ENCODE results near the gene PPAN. TPM values are rescaled to one million over a fixed set of nuclear protein-coding genes. Genes with fewer than 3 reads are reported as not detected.

Gene PPAN
- total RNA-seq, 1 donor from 2014 or later, result 53.2 TPM

GRCh38 chr19:10159610-10160009 is 53.4 kb downstream of the PPAN start:
- Mint-ChIP-seq H3K27me3 (ENCODE audit: low read depth) (no peaks in the 10 kb centered on the region), H3K27ac (no peak overlapping the region)

More at GRCh38 chr19:10159610-10160009, 53.4 kb downstream of the PPAN start:
- TF ChIP-seq CTCF (IDR thresholded peaks at IDR 0.05; ENCODE audit: unreplicated experiment), result no peak
- Mint-ChIP-seq H3K4me3 (no peak overlapping the region), H3K36me3 (peaks cover 29% of the 10 kb centered on the region), H3K9me3 (no peaks in the 10 kb centered on the region), H3K4me1 (no peaks in the 10 kb centered on the region)
- no peak for DNase-seq (ENCODE audit: low spot score in 2 of 2, unreplicated experiment in 2 of 2)

Other genes with a start within 250 kb of the PPAN start
- gene OLFM2, start 169.8 kb upstream of the PPAN start, total RNA-seq, result 91.7 to 100 TPM (median 99.2 TPM) in 3 replicates
- 3.3 to 4.4 TPM (median 4.0 TPM) in 3 replicates for gene COL5A3, start 95.9 kb upstream of the PPAN start, total RNA-seq
- not detected in 3 replicates for gene RDH8, start 92.9 kb upstream of the PPAN start, total RNA-seq
- 30.6 to 34.6 TPM (median 33.0 TPM) in 3 replicates for gene SHFL, start 20.0 kb upstream of the PPAN start, total RNA-seq
- 0.85 to 1.6 TPM (median 0.97 TPM) in 3 replicates for gene ANGPTL6, start 3.7 kb upstream of the PPAN start, total RNA-seq
- 30.8 to 33.6 TPM (median 31.2 TPM) in 3 replicates for gene P2RY11, start 5.3 kb downstream of the PPAN start, total RNA-seq
- 199 to 207 TPM (median 207 TPM) in 3 replicates for gene EIF3G, start 13.5 kb downstream of the PPAN start, total RNA-seq
- 110 to 115 TPM (median 112 TPM) in 3 replicates for gene DNMT1, start 88.6 kb downstream of the PPAN start, total RNA-seq
- 34.6 to 36.9 TPM (median 34.9 TPM) in 3 replicates for gene S1PR2, start 125.0 kb downstream of the PPAN start, total RNA-seq
- 54.1 to 57.4 TPM (median 54.4 TPM) in 3 replicates for gene MRPL4, start 145.9 kb downstream of the PPAN start, total RNA-seq
- gene ICAM1, start 164.8 kb downstream of the PPAN start, total RNA-seq, result 9.0 to 11.6 TPM (median 9.6 TPM) in 3 replicates
- 2.0 to 2.6 TPM (median 2.4 TPM) in 3 replicates for gene ICAM4, start 180.6 kb downstream of the PPAN start, total RNA-seq
- gene ICAM5, start 183.6 kb downstream of the PPAN start, total RNA-seq, result 3.3 to 5.7 TPM (median 4.9 TPM) in 3 replicates
- gene ZGLP1, start 203.5 kb downstream of the PPAN start, total RNA-seq, result 12.8 to 14.9 TPM (median 13.5 TPM) in 3 replicates
- gene FDX2, start 209.7 kb downstream of the PPAN start, total RNA-seq, result 17.9 to 20.9 TPM (median 18.6 TPM) in 3 replicates
- 51.1 to 55.7 TPM (median 52.4 TPM) in 3 replicates for gene RAVER1, start 227.2 kb downstream of the PPAN start, total RNA-seq
- 2.0 to 2.7 TPM (median 2.3 TPM) in 3 replicates for gene ICAM3, start 233.3 kb downstream of the PPAN start, total RNA-seq